NCI-H128 (cell line): ENCODE measurements around the gene SLC22A2.

Experiments used
- DNase-seq: peaks from one replicate; lab custom pipeline; 2025; ENCODE audit not compliant: unreplicated experiment; lab: John Stamatoyannopoulos, UW

SLC22A2 gene

DNA sequence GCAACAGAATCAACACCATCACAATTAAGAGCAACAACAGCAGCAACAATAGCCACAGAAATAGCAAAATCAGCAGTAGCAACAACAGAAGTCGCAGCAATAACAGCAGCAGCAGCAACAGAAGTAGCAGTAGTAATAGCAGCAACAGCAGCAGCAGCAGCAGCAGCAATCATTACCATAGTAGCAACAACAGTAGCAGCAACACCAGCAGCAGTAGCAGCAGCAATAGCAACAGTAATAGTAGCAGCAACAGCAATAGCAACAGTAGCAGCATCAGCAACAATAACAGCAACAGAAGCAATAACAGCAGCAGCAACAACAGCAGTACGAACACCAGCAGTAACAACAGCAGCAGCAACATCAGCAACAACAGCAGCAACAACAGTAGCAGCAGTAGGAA, 39.8 kb downstream of the SLC22A2 start:
- DNase-seq, result no peak

GRCh38 chr6:160217863-160218262, 40.8 kb downstream of the SLC22A2 start:
- DNase-seq, result no peak

DNA sequence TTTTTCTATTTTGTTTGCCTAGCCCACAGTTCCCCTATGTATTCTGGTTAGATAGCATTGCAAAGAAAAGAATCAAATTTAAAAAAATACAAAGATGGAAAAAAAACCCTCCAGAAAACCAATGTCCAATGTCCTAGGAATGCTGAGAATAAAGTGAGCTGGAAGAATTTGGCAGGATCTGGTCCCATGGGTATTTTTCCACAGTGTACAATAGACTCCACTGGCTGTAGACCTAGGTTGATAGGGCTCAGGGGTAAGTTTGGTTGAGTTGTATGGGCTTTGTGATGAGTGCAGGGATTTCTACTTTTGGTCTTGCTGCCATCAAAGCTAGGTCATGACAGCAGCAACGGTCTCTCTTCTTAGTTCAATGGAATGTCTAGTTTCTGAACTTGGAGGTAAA, 41.5 kb downstream of the SLC22A2 start:
- no peak for DNase-seq

DNA sequence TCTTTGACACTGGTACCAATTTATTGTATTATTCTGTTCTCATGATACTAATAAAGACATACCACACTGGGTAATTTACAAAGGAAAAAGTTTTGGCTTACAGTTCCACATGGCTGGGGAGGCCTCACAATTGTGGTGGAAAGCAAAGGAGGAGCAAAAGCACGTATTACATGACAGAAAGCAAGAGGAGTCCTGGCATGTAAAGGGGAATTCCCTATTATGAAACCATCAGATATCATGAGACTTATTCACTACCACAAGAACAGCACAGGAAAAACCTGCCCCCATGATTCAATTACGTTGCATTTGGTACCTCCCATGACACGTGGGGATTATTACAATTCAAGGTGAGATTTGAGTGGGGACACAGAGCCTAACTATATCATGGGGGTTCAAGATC, 43.4 kb downstream of the SLC22A2 start:
- no peak for DNase-seq

DNA sequence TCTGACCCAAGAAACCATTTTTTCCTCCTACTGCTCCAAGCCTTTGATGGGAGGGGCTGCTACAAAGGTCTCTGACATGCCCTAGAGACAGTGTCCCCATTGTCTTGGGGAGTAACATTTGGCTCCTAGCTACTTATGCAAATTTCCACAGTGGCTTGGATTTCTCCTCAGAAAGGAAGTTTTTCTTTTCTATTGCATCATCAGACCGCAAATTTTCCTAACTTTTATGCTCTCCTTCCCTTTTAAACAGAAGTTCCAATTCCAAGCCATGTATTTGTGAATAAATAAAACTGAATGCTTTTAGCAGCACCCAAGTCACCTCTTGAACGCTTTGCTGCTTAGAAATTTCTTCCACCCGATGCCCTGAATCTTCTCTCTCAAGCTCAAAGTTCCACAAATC, 51.0 kb downstream of the SLC22A2 start:
- DNase-seq, result no peak

GRCh38 chr6:160204710-160205109, 53.9 kb downstream of the SLC22A2 start:
- no peak for DNase-seq

DNA sequence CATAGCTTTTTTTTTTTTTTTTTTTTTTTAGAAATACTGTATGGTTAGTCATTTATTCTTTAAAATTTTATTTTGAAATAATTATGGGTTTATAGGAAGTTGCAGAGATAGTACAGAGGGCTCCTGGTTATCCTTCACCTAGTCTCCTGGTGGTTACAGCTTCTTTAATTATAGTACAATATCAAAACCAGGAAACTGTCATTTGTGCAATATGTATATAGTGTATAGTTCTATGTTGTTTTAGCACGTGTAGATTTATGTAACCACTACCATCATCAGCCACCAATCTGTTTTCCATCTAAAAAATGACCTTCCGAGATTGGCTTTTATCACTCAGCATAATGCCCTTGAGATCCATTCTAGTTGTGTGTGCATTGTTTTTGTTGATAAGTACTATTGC, 54.7 kb downstream of the SLC22A2 start:
- DNase-seq, result no peak

DNA sequence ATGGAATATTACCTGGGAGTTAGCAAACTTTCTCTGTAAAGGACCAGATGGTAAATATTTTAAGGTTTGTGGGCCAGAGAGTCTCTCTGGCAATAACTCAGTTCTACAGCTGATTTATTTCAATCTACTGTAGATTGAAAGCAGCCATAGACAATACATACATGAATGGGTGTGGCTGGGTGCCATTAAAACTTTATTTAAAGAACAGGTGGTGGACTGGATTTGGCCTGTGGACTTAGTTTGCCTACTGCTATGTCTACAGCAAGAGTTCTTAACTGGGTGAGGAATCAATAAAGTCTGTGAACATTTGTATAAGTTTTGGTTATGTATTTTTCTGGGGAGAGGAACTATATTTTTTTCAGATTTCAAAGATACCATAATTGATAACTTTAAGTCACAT, 55.1 kb downstream of the SLC22A2 start:
- no peak for DNase-seq

GRCh38 chr6:160203076-160203475, 55.5 kb downstream of the SLC22A2 start:
- DNase-seq, result no peak

GRCh38 chr6:160202411-160202810, 56.2 kb downstream of the SLC22A2 start:
- DNase-seq, result no peak

DNA sequence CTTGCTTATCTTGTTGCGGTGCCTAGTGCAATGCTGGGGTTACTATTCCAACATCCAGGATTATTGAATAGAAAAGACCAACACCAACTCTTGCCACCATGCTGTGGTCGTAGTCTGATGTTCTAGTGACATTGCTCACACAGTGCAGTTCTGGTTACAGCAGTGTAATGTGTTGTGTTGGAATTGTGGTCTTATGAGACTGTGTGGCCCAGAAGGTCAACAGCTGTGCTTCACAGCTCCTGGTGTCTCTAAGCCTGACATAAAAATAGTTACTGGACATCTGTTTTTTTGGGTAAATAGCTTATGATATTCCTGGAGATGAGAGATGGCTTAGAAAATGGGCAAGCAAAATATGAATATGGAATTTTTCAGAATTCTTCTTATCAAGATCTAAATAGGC, 57.6 kb downstream of the SLC22A2 start:
- DNase-seq, result no peak

DNA sequence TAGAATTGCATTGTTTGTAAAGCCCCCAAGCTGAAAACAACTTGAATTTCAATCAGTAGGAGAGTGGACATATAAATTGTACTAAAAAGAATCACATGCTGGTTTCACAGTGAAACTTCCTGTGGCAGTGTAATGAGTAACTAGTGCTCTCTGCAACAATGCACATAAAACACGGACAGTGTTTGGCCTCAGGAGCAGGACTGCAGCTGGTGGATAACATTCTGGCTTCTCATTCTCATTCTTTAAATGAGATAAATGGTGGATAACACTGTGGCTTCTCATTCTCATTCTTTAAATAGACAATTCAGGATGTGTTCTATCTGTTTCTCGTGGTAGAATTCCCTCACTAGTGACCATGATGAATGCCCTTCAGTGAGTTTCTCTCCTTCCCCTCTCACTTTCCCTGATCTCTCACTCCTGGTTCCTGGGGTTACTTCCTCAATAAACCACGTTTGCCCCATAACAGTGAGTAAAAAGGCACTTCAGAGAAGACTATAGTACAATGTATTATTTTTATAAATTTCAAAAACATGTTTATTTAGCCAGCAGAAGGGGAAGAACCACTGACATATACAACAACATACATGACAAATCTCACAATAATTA, 59.9 kb downstream of the SLC22A2 start:
- DNase-seq, result no peak

GRCh38 chr6:160197662-160198061, 61.0 kb downstream of the SLC22A2 start:
- no peak for DNase-seq

- DNase-seq, result no peak
Measured at GRCh38 chr6:160194808-160195207, 63.8 kb downstream of the SLC22A2 start.

DNA sequence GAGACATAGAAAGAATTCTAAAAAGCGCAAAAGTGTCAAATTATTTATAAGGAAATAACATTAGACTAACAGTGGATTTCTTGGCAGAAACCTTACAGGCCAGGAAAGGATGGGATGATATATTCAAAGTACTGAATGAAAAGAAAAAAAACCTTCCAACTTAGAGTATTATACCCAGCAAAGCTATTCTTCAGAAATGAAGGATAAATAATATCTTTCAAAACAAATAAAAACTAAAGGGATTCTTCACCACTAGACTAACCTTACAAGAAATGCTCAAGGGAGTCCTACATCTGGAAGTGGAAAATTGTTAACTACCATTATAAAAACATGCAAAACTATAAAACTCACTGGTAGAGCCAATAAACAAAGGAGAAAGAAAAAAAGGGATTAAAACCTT, 65.8 kb downstream of the SLC22A2 start:
- DNase-seq, result no peak

- DNase-seq, result no peak
Measured at GRCh38 chr6:160190973-160191372, 67.6 kb downstream of the SLC22A2 start.

DNA sequence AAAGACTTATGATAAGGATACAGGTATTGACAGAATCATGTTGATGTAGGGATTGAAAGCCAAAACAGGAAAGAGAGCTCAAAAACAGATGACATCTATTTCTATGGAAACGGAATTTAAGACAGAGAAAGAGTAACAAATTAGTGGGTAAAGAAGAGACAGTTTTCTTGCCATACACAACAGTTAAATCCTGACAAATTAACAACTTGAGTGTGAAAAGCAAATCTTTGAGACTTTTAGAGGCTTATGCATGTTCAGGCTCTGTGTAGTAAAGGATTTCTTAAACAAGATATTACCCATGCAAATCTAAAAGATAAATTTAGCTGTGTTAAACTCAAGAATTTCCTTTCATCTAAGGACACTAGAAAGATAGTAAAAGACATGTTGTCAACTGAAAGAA, 68.5 kb downstream of the SLC22A2 start:
- DNase-seq, result no peak

- no peak for DNase-seq
Measured at GRCh38 chr6:160188773-160189172, 69.8 kb downstream of the SLC22A2 start.

DNA sequence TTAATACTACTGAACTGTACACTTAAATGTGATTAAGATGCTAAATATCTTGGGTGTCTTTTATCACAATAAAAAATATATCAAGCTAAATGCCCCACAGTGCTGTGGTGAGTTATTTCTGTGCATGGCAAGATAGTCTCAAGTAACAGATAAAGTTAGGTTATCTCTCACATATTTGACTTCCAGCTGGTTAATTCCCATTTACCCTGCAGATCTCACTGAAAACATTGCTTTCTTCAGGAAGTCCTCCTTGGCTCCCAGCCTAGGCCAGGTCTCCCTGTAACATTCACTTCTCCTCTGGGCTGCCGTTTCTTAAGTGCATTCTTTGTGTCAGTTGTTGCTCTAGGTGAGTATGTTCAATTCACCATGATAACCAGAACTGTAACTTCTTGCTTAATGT, 77.9 kb downstream of the SLC22A2 start:
- DNase-seq, result no peak

DNA sequence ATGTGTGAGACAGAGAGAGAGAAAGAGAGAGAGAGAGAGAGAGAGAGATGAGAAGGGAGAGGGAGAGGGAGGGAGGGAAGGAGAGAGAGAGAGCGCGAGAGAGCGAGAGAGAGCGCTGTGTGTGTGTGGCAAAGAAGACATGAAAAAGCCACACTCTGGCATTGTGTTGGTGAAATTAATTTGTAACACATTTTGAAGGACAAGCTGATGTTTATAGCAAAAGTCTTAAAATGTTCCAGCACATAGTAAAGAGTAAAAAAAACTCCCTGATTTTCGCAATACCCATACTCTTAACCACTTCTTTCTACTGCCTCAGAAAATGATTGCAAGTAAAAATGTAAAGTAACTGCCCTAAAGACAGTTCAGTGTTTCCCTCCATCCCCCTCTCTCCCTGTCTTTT, 80.3 kb downstream of the SLC22A2 start:
- no peak for DNase-seq

- DNase-seq, result no peak
Measured at GRCh38 chr6:160177220-160177619, 81.4 kb downstream of the SLC22A2 start.

DNA sequence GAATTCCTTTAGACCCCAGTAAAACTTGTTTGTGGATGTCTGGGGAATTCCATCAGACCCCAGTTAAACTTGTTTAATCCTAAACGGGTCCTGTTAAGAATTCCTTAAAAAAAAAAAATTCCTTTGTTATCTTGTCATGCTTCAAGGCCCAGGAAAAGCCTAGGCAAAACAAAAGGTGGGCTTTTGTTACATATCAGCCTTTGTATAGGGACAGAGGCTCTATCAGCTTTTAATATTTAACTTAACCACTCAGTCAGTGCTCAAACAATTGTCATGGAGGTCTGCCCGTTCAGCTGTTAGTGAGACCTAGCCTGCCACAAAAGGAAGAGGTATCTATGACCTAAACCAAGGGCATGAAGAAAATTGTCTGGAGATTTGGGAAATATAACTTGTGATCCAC, 83.9 kb downstream of the SLC22A2 start:
- no peak for DNase-seq

- DNase-seq, result no peak
Measured at GRCh38 chr6:160173806-160174527, 84.7 kb downstream of the SLC22A2 start.
